Choroid plexus epithelial cell (primary cell): ENCODE data around the gene CTAGE6.
"Not testable (repeated sequence)": the region's sequence is repeated elsewhere in the genome, so short reads cannot be mapped to it uniquely, and the experiment has no call there.

Source experiments
- DNase-seq: peaks from one replicate; pipeline ENCODE4 v3.0.0-alpha.2; 2010; ENCODE audit warnings: low read depth
- H3K4me3 ChIP-seq: 2 replicates; pipeline ENCODE4 v1.5.1; 2011; ENCODE audit warnings: low read depth, mild to moderate bottlenecking, control low read depth, low read length, moderate library complexity
- CTCF ChIP-seq: conservative IDR thresholded peaks from 2 replicates; pipeline ENCODE4 v1.5.1; 2011; ENCODE audit warnings: low read depth, mild to moderate bottlenecking, control low read depth, inconsistent platforms, low read length, moderate library complexity

CTAGE6 gene

DNA sequence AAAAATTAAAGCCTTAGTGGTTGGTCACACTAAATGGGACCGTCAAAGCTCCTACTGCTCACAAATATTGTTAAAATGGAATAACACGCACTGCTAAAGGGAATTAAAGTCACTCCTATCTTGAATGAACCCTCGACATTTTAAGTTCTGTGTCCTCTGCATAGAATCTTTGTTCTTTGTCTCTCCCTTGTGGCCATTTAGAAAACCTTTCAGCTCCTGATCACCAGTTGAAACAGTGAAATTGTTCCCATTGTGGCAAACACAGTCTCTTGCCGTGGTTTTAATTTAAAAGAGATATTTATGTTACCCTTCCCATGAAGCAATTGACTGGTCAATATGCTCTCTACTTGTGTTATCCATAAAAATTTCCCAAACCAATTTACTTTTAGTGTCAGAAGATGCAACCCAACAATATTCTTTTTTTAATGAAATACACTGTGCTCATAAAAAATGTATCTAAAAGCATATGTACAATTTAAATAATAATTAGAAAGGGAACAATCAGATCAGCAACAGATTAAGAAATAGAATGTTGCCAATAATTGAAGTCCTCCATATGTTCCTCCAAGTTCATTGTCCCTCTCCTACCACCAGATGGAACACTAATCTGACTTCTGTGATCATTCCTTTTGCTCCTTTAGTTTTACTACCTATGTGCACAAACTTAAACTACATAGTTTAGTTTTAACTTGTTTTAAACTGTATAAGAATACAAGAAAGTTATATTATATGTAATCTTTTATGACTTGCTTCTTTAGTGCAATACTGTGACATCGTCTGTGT is 20.3 kb downstream of the CTAGE6 start:
- DNase-seq, result peak; percentile 78
- TF ChIP-seq CTCF, result peak; percentile 67
- not testable (repeated sequence) for H3K4me3 ChIP-seq

GRCh38 chr7:143735962-143736361 is 21.5 kb downstream of the CTAGE6 start:
- H3K4me3 ChIP-seq, result no peak overlapping the region
- DNase-seq, result no peak
- TF ChIP-seq CTCF, result no peak

- no peak for TF ChIP-seq CTCF
- DNase-seq, result no peak
- no peak overlapping the region for H3K4me3 ChIP-seq
These were observed 23.6 kb downstream of the CTAGE6 start for GRCh38 chr7:143733876-143734275.

GRCh38 chr7:143728333-143728862 is 29.1 kb downstream of the CTAGE6 start:
- no peak for DNase-seq
- no peak overlapping the region for H3K4me3 ChIP-seq
- no peak for TF ChIP-seq CTCF

- not testable (repeated sequence) for H3K4me3 ChIP-seq, DNase-seq
These were observed 29.9 kb downstream of the CTAGE6 start for GRCh38 chr7:143727561-143727960.

DNA sequence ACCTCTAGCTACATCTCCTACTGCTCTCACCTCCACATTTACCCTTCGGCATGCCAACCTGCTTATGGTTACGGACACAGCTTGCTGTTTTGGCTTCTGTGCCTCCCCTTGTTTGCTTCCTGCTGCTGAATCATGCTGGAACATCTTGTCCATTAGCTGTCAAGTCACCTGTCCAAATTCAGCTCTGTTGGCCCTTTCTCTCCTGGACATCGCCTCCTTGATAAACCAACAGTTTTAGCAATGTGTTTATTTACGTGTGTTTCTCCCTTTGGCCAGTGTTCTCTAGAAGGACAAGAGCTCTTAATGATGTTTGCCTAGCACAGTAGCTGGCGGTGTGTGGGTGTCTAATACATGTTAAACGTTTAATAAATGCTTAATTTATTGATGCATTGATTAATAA is 31.4 kb downstream of the CTAGE6 start:
- H3K4me3 ChIP-seq, DNase-seq: not testable (repeated sequence)

DNA sequence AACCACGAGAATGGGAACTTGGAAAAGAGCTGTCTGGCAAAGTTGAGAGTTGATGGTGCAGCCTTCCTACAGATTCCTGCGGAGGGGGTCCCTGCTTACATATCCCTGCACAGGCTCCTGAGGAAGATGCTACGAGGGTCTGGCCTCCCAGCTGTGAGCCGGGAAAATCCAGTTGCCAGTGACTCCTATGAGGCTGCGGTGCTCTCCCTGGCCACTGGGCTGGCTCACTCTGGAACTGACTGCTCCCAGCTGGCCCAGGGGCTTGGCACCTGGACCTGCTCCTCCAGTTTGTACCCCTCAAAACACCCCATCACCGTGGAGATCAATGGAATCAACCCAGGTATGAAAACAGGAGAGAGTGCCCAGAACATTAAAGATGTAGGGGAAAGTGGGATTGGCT is 37.2 kb downstream of the CTAGE6 start:
- DNase-seq, result not testable (repeated sequence)

GRCh38 chr7:143715543-143716193 is 41.8 kb downstream of the CTAGE6 start:
- not testable (repeated sequence) for DNase-seq, H3K4me3 ChIP-seq

More for the DNA sequence above, 37.2 kb downstream of the CTAGE6 start:
- not testable (repeated sequence) for H3K4me3 ChIP-seq

DNA sequence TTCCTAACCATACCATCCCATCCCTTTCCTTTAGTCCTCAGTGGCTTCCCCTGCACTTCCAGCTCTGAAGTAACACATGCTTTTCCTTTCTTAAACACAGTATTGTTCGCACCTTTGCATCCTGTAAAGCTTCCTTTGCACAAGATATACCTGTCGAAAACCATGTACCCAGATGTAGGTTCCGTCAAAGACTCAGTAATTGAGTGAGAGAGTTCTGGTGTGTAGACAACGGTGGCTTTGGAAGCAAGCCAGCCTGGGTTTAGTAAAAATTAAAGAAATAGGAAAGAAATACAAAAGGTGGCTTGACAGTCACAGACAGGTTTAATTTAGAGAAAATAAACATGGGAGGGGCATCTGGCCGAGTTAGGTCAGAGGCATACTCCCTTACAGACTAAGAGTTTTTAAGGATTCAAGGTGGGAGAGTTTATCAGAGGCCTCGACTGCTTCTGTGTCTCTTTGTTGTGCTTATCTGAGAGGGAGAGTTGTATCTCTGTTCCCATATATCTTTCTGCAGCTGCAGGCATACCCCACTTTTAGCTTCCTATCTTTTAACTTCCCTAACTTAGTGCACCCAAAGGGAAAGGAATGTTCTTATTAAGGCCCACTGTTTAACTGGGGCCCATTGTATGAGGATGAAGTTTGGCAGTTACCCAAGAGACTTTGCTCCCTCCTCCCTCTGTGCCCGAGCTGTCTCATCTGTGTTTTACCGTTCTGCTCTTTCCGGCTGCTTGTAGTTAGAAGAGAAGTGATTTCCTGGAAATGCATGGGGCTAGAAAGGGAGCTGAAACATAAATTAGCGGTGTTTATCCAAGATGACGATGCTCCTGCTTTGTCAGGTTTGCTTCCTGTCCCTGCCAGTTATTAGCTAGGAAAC is 42.7 kb downstream of the CTAGE6 start:
- not testable (repeated sequence) for DNase-seq, H3K4me3 ChIP-seq

DNA sequence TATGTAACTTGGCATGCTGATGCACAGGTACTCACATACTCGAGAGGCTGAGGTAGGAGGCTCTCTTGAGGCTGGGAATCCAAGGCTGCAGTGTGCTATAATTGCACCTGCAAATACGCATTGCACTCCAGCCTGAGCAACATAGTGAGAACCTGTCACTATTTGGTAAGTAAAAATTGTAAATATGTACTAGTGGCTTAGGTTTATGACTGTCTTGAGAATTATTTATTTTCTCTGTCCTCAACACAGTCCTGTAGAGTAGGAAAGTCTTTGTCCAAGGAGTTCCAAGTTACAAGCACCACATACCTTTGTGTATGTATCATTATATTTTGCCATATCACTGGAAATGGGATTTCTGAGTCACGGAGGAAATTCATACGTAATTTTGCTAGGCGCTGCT is 45.1 kb downstream of the CTAGE6 start:
- H3K4me3 ChIP-seq, DNase-seq: not testable (repeated sequence)

GRCh38 chr7:143711727-143712324 is 45.7 kb downstream of the CTAGE6 start:
- DNase-seq, H3K4me3 ChIP-seq: not testable (repeated sequence)

GRCh38 chr7:143709895-143710294 is 47.6 kb downstream of the CTAGE6 start:
- DNase-seq, H3K4me3 ChIP-seq: not testable (repeated sequence)
